Effector CD8-positive, alpha-beta T cell (primary cell): ENCODE data around the gene HSD17B8.

Experiments
- DNase-seq: peaks from one replicate; lab custom pipeline; 2025; lab: John Stamatoyannopoulos, UW

Gene HSD17B8

DNA sequence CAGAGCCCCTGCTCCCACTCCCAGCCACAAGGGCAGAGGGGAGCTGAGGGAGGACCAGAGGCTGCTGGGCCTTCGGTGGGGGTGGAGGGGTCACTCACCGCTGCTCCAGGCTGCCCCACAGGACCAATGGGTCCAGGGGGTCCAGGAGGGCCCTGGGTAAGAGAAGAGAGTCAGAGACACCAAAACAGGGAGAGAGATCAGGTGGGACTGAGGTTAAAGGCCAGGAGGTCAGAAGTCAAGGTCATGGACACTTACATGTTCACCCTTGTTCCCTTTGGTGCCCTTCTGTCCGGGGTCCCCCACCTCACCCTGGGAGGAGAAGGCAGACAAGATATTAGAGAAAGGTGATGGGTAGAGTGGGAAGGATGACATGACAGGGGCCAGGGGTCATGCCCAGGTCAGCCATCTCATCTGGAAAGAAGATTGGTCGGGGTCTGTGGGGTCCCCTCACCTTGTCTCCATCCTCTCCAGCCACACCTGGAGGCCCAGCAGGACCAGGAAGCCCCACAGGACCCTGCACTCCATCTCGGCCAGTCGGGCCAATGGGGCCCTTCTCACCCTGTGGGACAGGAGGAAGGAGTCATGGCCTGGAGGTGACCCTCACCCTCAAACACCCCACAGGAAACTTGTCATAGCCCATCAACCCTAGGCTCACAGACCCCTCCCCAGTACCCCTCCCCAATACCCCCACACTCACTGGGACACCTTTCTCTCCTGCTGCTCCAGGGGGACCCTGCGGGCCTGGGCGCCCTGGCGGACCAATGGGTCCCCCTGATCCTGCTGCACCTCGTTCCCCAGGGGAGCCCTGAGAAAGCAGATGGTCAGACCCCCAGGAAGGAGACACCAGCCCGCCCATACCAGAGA, 33.2 kb upstream of the HSD17B8 start:
- DNase-seq, result no peak

DNA sequence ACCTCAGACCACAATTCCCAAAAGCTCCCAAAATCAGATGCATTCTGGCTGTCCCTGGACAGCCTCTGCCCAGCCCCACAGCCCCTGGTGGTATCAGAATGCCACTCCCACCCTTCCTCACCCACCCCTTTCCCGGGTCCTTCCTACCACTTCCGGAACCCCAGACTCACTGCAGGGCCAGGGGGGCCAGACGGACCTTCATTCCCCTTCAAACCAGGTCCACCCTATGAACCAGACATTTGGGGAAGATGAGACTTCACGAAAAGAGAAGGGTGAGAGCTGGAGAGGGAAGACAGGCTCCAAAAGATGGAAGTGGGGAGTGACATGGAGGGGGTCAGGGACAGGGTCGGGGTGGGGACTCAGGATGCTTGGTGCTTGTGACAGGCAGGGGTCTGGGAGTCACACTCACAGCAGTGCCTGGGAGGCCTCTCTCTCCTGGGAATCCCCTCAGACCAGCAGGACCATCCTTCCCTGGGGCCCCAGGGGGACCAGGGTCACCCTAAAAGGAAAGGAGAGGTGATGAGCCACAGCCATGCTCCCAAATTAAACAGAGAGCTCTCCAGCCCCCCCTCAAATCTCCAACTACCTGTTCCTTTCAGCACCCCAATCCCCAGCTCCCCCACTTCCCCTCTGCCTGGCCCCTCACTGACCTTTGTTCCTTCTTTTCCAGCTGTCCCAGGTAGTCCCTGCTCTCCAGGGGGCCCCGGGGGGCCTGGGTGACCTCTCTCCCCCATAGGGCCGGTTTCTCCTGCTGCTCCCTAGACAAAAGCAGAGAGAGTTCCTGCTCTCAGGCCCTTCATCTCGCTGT, 32.4 kb upstream of the HSD17B8 start:
- no peak for DNase-seq

DNA sequence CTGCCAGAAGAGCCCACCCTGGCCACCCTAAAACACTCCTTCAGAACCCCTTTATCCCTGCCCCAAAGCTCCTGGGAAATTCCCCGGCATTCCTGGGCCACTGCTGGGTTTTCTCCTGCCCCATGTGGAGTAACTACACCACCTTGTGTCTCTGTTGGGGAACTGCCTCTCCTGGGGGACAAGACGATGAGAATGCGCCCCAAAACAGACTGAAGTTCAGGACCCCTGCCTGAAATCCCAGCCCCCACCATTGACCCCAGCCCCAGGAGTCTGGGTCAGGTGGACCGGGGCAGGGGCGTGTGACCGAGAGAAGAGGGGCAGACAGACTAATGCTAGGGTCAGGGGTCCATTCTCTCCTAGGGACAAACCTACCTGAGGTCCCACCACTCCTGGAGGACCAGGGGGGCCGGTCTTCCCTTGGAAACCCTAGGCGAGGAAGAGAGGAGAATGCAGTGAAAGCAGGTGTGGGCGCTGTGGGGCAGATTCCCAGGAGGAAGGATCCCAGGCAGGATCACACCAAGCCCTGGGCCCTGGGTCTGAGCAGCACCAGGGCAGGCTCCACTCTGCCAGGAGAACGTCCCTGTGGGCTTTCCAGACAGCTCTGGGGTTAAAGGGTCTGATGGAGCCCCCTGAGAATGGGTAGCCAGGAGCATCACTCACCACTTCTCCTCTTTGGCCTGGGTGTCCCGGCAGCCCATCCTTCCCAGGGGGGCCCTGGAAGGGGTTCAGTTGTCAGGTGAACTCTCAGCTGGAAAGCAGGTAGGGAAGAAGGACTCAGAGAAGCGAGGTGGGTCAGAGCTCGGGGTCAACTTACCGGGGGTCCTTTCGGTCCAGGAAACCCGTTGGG, 31.5 kb upstream of the HSD17B8 start:
- no peak for DNase-seq

DNA sequence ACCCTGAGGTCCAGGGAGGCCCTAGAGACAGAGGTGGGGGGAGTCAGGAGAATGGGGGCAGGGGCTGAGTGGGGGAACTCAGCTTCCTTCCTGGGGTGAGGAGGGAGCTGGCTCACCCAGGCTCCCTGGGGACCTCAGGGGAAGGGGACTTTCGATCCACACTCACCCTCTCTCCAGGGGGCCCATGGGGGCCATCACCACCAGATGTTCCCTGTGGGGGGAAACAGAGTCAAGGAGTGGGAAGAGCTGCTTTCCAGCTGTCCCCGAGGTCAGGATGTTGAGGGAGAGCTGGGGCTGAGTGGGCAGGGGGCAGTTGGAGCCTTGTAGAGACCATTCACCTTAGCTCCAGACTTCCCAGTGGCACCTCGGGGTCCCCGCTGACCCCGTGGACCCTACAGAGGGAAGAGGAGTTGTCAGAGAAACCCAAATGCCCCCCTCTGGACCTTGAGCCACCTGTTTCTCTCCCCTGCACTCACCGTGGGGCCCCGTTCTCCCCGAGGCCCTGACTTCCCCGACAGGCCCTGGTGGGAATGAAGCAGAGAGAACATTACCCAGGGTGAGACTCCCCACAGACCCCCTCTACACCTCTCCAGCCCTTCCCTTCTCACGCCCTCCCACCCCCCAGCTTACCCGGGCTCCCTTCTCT, 30.8 kb upstream of the HSD17B8 start:
- no peak for DNase-seq

DNA sequence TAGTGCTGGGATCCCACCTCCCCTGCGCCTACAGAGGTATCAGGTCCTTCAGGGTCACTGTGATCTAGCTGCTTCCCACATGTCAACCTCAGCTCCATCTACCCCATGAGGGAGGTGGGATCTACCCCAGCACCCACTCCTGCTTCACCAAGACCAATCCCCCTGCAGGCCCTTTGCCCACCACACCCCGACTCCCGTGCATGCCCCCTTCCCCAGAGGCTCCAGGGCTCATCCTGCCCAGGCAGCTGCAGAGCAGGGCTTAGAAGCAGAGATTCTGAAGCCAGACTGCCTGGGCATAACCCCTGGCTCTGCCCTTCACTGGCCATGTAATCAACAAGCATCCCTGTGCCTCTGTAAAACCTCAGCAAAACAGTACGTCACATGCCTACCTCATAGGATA, 29.7 kb upstream of the HSD17B8 start:
- no peak for DNase-seq

DNA sequence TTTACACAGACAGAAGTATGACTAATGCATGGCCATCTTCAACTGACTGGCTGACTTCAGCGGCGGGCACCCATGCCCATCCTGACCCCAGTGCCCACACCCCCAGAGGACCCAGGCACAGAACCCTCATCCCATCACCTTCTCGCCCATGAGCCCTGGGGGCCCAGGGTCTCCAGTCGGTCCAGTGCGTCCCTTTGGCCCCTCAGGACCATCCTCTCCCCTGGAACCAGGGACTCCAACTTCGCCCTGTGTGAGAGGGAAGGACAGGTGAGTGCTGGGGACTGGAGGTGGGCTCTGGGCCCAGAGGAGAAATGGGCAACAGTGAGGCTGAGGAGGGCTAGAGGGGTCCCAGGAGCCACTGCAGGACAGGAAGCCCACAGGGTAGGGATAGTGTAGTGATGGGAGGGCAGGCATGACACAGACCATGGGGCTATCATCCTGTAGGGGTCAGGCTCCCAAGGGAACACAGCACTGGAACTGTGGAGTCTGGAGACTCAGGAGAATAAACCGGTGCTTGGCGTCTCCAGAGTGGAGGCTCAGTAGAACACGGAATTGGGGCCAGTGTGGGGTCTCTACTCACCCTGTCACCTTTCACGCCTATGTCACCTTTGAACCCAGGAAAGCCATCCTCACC, 28.9 kb upstream of the HSD17B8 start:
- no peak for DNase-seq

DNA sequence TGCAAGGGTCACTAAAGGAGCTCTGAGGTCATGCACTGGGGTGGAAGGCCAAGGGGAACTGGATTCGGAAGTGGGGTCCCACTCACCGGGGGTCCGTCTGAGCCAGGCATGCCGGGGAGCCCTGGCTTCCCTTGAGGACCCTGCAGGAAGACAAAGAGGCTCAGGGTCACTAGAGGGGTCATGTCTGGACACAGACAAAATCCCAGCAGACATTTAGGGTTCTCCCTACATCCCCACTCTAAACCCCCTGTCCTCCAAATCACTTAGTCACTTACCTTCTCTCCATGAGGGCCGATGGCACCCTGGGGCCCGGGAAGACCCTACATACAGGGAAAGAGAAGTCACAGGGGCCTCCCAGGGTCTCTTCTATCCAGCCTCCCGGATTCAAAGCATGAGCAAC, 27.5 kb upstream of the HSD17B8 start:
- no peak for DNase-seq

DNA sequence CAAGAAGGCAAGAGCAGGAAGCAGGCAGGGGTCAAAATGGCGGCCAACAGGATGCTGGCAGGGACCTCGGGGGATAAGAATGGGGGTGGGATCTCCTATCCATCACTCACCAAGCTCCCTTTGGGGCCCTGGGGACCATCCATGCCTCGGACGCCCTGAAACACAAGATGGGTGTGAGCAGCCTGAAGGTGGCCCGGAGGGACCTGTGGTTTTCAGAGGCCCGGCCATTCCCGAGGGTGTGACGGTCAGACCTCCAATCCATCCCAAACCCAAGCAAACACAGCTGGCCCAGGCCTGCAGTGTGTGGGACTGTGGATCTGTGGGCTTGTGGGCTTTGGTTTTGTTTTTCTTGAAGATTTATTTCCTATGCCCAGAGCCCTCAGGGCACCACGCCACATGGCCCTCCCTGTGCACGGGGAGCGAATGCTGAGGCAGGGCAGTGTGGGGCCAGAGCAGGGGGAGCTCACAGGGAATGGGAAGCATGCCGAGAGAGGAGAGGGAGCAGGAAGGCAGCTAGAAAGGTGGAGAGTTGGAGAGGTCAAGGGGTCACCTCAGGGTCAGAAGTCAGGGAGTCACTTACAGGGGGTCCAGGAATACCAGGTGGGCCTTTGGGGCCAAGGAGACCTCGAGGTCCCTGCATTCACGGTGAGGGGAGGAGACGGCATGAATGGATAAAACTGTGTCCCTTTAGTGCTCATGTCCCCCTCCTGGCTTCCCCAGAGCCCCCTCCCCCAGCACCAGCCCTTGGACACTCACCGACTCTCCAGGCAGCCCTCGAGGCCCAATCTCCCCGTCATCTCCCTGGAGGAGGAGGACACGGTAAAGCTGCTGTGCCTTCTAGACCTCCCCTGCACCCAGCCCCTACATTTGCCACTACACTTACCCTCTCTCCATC, 26.7 kb upstream of the HSD17B8 start:
- no peak for DNase-seq

DNA sequence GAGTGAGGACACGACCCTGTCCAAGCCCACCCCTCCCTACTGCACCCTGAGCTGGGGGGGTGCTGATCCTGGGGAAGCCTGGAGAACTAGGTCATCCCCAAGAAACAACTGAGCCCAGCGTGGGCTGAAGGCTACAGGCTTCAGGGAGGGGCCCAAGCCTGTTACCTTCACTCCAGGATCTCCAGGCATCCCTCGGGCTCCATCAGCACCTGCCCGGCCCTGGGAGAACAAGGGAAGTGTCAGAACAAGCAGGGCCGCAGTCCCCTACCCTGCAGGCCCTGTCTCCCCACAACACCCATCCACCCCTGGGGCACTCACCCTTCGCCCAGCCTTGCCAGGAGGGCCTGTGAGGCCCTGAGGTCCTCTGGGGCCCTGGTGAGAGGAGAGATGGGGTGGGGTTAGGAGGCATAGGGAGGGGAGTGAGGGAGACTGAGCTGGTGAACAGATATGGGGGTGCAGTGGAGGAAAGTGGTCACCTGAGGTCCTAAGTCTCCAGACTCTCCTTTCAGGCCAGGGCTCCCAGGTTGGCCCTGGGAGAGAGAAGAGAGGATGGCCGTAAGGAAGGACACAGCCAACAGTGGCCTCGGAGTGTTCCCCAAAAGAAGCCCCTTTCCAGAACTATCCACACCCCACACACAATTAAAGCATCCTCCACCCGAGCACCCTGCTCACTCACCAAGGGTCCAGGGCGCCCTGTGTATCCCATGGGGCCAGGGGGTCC, 25.5 kb upstream of the HSD17B8 start:
- DNase-seq, result no peak

DNA sequence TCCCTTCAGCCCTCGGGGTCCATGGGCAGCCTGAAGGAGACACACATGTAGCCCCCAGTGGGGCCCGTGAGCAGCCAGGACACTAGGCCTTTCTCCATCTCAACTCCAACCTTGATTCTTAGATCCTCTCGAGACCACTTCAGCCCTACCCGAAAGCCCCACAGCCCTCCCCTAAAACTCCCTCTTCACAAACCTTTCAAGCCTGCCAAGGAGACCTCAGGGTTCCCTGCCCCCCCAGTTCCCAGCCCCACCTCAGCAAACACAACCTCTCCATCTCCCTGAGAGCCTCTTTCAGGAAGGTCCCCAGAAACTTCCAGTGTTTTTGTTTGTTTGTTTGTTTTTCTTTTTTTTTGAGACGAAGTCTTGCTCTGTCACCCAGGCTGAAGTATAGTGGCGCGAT, 23.3 kb upstream of the HSD17B8 start:
- DNase-seq, result no peak

DNA sequence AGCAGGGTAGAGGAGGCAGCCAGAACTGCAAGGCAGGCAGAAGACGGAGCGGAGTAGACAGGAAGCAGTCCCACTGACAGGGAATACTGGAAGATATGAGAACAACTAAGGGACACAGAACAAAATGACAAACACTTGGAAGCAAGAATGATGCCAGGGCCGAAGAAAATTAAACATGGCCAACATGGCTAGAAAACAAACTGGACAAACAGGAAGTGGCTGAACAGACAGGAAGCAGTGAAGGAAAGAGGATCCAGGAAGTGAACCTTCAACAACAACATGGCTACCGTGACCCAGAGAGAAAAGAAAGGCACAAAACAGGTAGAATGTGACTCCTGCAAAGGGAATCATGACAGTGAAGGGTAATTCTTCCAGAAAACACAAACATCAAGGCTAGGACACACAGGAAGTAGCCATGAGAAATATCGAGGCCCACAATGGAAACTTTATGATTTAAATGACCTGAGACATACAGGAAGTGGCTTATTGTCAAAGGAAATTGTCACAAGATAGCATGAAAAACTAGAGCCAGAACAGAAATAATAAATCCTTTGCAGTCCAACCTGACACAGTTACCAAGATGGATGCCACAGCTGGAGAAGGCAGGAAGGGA, 21.3 kb upstream of the HSD17B8 start:
- DNase-seq, result no peak

DNA sequence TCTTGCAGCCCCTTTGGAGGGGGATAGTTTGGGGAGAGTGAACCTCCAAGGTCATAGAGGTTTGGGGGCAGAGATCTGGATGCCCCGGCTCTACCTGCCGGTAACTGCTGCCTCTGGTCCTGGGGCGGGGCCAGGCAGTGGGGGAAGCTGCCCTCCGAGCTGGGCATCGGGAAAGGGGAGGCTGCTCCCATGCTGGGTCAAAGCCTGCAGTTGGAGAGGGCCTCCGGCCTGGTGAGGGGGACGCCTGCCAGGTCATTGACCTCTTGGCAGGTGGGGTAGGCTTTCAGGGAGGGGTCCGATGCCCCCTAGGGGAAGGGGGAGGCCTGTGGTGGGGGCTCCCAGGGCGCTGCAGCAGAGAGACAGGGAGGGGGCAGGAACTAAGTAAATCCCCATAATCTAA, 19.3 kb upstream of the HSD17B8 start:
- DNase-seq, result no peak

DNA sequence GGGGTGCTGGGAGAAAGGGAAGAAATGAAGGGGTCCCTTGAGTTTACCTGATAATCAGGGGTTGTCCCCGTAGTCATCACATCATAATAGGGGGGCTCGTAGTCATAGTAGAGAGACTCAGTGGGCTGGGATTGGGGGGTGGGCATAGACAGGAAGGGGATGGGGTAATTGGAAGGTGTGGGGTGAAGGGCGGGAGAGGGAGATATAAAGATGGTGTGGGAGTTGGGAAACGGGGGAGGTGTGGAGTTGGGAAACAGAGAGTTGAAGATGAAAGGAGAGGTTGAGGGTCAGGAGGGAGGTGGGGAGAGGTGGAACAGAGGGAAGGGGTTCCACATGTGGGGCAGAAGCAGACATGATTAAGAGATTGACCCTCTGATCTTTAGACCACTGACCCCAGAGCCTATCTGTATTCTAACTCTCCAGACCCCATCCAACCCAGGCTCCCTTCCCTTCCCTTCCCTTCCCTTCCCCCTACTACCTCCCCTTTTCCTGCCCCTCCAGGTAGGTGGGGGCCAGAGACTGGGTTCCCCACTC, 18.7 kb upstream of the HSD17B8 start:
- no peak for DNase-seq

DNA sequence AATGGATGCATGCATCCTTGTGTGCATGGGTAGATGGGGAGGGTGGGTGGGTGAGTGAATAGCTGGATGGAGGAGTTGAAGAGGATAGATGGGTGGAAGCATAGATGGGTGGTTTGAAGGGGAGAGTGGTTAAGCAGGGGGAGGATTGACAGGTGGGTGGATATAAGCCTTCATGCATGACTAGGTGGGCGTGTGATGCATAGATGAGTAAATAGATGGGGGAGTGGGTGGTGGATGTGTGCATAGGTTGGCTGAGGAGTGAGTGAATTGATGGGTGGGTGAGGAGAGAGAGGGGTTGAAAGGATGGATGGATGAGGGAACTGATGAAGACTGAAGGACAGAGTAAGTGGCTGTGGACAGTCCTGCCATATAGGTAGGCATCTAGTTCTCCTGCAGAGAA, 16.6 kb upstream of the HSD17B8 start:
- no peak for DNase-seq

DNA sequence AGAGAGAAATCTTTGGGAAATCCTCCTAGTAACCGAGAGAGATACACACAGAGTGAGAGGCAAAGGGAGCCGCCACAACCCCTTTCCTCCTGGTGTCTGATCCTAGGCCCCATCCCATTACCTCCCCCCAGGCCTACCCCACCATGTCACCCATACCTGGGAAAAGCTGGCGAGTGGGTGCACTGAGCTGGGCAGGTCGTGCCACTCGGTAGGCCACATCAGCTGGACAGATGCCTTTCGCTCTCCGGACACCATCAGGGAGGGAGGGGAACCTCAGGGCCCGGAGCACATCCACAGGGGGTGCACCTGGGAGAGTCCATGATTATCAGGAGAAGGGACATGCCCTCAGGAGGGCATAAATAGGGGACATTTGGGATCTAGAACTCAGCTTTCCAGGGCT, 15.3 kb upstream of the HSD17B8 start:
- no peak for DNase-seq

DNA sequence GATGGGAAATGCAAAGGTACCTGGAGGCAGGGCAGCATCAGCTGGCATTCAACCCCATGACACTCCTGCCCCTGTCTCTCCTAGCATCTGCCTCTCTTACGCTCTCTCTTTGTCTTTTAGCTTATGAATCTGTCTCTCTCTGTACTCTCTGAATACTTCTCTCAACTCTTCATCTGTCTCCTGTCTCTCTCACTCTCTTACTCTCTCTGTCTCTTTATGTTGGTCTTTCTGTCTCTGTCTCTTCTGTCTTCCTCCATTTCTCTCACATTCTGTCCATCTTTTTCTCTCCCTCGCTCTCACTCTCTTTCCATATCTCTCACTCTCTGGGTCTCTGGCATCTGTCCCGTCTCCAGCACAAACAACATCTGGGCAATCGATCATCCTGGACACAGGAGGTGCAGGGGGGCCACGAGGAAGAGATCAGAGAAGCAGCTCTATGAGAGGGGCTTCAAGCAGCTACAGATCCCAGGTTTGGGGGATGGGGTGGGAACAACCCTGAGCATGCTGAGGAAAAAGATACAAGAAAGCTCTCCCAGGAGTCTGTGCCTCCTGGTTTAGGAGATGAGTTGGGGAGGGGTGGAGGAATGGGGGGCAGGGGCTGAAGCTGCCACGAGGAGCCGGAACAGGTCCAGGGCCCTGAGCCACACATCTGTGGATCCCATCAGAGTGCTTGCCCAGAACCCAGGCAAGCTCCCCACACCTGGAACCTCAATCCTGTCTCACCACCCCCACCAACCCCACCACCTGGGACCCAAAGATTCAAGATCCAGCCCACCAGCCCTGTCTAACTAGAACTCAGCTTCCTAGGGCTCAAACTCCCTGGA, 14.6 kb upstream of the HSD17B8 start:
- DNase-seq, result no peak

DNA sequence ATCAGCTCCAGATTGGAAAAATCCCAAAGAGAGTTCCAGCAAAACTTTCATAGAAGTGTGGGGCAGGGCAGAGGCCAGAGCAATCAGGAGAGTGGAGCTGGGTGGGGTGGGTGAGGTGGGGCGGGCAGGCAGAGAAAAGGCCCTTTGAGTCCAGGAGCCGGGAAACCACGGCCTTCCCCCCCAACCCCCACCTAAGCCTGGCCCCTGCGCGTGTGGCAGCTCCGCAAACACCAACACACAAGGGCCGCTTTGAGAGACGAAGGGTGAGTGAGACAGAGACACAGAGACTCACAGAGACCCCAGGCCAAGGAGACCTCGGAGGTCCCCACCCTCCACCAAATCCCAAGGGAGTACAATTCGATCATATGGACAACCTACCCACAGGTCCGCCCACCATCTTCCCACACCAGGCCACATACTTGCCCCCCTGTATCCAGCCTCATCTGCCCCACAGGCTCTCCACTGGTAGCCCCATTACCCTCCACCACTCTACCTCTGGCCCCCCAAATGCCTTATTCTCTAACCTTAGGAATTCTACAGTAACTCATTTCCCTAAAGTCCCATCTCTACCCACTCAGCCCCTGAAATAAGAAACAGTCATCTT, 13.8 kb upstream of the HSD17B8 start:
- no peak for DNase-seq
